HG02571 (cell line): ENCODE measurements around the gene PPP1R12B.
"Not testable (repeated sequence)": the region's sequence is repeated elsewhere in the genome, so short reads cannot be mapped to it uniquely, and the experiment has no call there.

ENCODE experiments used
- ATAC-seq: cut with Tn5 transposase; IDR thresholded peaks from one replicate; pipeline ENCODE4 v1.9.1; 2021; ENCODE audit warnings: mild to moderate bottlenecking, moderate library complexity; ENCODE audit not compliant: unreplicated experiment

The PPP1R12B gene

DNA sequence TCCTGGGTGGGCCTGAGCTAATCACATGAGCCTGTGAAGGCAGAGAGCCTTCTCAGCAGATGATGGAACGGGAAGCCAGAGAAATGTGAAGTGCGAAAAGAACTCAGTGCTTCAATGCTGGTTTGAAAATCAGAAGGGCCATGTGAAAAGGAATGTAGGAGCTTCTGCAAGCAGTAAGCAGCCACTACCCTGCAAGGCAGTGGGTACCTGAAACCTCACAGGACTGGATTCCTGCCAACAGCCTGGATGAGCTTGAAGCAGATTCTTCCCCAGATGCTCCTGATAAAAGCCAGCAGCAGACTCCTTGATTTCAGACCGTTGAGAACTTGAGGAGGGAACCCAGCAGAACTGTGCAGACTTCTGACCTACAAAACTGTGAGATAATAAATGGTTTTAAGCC lies 203.2 kb downstream of the PPP1R12B start:
- no peak for ATAC-seq

DNA sequence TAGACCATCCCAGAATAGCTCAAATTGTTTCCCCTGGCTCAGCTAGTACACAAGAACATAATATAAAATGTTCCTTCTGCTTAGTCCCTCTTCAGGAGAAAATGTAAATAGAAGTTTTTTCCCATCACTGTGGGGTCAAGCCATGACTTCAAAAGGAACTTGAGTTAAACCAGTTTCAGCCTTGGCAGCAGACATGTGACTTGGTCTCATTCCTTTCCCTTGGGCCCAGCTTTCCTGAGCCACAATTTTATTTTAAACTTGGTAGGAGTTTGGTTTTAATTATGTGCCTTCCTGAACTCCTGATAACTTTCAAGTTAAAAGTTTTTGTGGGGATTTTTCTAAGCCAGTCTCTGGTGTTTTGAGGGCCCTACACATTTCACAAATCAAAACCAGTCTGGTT lies 204.1 kb downstream of the PPP1R12B start:
- not testable (repeated sequence) for ATAC-seq

DNA sequence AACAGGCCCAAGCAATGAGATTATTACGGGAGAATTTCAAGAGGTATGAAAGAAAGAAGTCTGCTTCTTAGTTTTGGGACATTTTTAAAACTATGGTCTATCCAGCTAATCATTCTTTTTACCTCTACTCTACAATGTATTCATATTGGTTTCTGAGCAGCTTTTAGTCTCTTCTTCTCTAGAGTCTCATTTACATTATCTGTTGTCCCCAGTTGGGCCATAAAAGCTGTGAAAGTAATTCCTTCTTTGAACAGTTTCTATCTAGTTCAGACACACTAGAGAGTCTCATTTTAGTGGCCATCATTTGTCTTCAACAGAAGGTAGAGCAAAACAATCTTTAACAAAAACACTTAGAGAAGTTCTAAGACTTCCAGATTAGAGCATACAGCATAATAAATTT lies 204.6 kb downstream of the PPP1R12B start:
- ATAC-seq = not testable (repeated sequence)

DNA sequence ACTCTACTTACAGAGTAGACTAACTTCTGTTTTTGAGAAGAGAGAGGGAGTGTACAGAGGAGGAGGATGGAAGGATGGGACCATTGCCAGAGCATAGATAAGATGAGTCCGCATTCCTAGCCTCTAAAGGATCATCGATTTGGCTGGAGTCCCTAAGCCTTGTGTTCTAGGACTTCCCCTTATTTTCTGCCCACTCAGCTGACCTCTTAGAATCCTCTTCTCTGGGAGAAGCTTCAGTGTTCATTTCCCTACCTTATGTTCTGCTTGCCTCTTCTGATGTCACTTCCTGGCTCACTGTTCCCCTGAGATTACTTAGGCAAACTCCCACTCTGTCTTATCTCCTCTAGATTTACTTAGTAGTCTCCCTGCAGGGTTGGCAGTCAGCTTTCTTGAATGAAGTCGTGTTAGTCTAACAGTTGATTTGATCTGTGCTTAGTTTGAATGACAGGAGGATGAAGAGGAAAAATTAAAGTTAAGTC lies 205.1 kb downstream of the PPP1R12B start:
- no peak for ATAC-seq

DNA sequence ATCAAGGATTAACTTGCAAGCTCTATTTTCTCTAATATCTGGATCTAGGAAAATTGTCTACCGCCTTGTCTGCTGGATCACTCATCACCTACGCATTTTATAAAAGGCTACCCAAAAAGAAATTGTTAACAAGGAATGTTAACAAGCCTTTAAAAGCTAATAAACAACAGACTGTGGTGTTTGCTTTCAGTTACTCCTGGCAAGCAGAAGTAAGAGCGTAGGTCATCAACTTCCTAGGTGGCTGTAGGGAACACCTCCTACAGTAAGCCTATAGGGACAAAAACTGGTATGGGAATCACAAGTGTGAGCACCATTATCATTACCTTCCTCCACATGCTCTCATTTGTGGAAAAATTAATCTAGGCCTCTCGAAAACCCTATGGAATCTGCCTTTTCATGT lies 206.1 kb downstream of the PPP1R12B start:
- not testable (repeated sequence) for ATAC-seq

DNA sequence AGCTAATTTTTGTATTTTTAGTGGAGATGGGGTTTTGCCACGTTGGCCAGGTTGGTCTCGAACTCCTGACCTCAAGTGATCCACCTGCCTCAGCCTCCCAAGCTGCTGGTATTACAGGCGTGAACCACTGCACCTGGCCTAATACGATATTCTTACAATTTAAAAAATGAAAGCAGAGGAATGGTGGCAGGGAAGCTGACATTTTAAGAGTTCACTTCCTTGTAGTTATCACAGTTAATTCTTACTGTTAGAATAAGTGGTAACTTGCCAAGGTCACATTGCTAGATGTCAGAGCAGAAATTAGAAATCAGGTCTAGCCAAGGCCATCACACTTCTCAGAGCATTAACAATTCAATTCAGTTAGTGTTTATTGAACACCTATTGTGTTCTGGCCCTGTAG lies 207.5 kb downstream of the PPP1R12B start:
- ATAC-seq = not testable (repeated sequence)

DNA sequence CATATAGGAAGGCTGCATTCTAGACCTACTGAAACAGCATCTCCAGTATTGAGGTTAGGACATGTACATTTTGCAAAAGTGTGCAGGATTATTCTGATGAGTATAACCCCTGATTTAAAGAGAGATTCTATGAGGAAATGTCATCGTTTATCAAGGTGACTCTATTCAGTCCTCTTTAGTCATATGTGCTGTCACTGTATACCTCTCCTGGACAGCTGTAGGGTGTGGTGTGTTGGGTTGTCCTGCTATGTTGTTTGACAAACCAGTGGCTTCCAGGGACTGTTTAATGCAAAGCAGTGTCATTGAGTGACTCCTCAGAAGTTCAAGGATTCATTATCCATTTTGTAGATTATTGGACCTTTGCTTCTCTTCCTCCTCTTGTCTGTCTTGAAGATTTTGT lies 209.2 kb downstream of the PPP1R12B start:
- ATAC-seq = not testable (repeated sequence)

DNA sequence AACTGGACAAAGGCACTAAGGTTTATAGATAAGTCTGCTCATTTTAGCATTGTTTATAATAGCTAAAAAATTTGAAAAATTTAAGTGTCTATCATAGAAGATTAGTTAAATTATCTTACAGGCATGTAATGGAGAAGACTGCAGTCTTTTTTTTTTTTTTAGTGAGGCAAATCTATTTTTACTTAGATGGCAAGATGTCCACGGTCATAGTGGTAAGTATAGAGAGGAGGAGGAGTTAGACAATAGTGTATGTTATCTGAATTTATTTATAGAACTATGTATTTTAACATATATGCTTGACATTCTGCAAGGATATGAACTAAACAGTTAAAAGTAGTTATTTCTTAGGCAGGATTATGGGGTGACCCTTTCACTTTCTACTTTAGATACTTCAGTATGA lies 212.7 kb downstream of the PPP1R12B start:
- ATAC-seq = no peak

DNA sequence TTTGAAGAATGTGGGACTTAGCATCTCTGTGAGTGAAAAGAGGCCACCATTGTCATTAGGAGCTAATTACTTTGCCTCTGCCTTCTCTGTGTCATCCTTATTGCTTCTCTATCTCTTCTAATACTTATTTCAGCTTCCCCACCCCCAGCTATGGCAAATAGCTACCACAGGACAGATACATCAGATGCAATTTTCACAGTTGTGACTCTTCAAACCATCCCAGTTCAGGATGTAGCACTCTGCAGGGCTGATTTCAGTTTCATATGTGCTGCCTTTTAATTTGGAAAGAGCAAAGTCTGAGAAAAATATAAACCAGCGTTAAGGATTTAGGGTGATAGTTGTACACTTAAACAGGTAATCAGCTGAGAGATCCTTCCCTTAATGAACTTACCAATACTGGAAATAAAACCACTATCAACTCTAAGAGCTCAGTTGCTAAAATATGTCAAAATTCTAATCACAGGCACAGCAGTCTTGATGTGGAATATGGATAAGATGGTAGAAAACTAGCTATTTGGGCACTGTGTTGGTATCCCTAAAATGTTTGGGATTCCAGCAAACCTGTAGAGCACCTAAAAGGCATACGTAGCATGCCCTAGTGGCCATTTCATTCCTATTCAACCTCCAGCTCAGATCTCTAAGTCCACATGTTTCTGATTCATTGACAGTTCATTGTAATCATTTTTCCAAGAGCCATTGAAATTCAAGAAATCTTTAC lies 213.4 kb downstream of the PPP1R12B start:
- no peak for ATAC-seq

DNA sequence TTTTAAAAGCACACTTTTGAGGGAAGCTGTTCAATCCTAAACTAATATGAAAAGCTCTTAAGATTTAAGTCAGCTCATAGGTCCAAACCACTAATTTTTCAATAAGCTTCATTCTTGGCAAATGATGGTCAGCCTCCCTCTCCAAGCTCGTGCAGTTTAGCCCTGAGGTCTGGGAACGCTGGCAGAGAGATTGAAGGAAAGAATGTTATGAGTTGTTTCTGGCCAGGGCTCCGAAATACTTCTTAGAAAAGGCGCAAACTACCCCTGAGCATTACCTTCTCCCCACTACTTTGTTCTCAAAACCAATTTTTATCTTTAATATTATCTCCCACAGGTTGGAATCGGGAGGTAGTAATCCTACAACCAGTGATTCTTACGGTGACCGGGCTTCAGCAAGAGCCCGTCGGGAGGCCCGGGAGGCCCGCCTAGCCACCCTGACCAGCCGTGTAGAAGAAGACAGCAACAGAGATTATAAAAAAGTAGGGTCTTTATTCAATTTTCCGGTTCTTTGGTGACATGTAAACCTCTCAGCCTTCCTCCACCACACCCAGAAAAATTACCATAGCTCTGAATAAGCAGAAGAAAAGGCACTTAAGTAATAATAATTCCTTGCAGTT lies 214.1 kb downstream of the PPP1R12B start:
- no peak for ATAC-seq

DNA sequence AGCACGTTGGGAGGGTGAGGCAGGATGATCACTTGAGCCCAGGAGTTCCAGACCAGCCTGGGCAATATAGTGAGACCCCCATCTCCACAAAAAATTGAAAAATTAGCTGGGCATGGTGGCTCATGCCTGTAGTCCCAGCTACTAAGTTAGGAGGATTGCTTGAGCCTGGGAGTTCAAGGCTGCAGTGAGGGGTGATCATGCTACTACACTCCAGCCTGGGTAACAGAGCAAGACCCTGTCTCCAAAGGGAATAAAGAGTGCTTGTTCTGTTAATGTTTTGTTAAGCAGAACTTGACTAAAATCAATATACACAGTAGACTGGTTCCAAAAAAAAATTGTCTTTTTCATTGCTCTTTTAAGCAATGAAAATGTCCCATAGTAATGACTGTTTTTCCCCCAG lies 215.3 kb downstream of the PPP1R12B start:
- no peak for ATAC-seq

DNA sequence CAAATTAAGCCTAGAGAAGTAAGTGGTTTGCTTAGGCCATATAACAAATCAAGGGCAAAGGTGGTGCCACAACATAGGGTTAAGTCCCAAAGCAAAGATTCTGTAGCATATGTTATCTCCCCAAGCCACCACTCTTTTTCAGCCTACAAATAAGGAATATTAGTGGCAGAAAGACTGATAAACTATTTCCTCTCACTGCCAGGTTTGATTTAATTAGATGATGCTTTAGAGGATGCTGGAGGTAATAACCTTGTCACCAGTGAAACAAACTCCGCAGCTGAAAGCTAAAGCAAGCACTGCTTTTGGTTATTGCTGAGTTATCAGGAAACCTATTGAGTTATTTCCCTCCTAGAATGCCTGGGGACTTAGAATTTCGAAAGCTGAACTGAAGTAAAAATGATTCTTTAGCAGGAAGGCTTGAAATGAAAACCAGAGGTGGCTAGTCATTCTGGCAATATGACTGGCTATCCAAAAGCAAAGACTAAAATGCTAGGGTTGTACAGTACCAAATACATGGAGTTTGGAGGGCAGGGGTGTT lies 216.5 kb downstream of the PPP1R12B start:
- no peak for ATAC-seq

DNA sequence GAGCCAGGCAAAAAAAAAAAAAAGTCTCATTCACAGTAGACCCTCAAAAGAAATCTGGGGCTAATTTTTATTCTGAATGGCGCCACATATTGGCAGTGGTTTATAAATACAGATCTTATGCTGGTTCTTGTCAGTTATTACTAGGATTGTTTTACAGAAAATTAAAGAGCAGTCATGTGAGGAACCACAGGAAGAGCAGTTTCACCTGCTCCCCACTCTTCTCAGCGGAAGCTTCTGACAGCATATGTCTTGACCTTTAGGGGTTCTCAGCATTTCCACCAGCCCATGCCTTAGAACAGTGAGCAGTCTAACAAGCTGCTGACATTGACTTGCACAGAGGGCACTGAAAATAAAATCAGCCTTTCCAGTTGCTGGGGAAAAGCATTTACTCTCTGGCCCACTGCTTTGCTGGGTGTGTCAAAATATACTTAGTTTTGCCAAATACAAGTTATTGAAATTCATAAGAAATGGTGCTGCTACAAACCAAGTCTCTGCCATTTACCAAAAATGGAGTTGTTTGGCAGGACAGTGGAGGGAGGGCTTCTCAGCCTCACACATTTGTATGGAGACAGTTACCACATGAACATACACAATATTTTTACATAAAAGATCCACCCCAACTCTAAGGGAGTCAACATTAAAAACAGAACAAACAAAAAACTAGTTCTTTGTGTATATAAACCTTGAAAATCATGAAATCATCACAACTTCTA lies 217.5 kb downstream of the PPP1R12B start:
- ATAC-seq = peak; percentile 65

DNA sequence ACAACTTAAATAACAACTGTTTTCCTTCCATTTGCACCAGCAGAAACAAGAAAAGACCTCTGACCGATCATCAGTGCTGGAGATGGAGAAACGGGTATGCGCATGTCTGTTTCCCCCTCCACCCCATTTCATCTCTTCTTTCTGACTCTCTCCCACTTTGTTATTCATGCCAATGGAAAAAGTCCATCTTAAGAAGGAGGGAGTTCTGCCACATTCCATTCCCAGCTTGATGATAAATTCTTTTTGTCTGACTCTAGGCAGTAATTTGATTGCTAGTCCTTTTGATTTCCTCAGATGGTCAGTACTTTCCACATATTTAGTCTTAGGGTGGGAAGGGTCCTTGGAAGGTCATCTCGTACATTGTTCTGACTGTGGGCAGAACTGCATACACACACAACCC lies 219.2 kb downstream of the PPP1R12B start:
- ATAC-seq = no peak

DNA sequence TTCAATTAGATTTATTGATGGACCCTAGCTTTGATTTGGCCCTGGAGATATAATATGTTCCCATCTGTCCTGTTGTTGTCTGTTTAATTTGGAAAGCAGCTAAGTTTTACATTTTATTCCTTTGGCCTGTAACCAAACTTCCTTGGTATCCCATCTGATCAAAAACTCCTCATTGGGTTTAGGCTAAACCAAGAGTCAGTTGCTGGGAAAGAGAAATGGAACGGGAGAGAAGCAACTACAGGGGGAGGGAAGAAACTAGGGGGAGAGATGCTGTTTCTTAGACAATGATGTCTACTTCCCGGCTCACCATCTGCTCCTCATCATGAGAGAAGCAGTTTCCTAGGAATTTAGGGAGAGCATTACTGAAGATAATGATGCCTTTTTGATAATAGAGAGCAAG lies 219.9 kb downstream of the PPP1R12B start:
- no peak for ATAC-seq

DNA sequence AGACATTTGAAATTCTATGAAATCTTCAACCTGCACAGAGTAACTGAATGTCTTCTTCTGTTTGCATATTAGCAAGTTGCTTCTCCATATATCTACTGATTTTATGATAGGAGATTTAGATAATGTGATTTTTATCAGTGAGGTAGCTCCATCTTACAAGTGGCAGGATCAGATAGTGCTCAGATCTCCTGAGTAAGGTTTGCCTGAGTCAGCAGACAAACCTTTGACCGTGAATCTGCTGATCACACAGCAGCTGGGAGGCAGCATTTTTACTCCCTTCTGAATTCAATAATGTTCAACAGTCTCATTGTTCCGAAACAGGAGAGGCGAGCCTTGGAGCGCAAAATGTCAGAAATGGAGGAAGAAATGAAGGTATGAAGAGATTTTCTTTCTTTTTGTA lies 220.3 kb downstream of the PPP1R12B start:
- no peak for ATAC-seq

DNA sequence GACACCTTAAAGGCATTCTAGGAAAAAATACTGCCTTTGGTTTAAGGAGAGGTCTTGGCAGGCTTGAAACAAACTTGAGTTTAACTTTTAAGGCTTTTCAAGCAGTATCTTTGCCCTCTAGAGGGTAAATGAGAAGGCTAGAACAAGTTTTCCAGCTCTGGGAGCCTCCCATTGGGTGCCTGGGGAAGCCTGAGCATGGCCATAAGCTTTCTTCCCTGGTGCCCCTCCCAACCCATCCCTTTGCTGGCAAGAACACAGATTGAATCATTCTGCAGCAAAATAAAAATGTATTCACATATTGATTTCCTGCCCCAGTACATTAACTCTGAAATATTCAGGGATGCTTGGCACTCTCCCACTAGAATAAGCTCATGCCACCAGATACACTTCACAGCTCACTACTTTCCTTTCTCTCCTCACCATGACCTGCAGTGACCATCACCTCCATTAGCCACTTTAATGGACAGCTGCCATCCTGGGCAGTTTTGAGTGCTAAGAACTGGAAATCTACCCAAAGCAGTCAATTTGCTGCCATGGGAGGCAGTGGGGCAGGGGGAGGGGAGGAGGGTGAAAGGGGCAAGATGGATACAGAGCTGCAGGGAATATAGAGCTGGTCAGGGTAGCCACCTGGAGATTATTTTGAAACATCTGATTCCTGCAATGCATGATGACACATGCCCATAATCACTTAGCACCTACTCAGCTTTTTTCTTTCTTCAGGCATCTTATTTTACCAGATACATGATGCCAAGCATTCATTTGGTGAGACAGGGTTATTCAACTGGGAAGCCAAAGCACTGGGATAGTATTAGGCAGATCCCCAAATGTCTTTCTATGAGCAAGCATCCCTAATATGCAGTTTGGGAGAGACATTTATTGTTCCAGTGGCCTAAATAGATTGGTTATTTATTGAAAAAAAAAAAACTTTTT lies 221.2 kb downstream of the PPP1R12B start:
- no peak for ATAC-seq

DNA sequence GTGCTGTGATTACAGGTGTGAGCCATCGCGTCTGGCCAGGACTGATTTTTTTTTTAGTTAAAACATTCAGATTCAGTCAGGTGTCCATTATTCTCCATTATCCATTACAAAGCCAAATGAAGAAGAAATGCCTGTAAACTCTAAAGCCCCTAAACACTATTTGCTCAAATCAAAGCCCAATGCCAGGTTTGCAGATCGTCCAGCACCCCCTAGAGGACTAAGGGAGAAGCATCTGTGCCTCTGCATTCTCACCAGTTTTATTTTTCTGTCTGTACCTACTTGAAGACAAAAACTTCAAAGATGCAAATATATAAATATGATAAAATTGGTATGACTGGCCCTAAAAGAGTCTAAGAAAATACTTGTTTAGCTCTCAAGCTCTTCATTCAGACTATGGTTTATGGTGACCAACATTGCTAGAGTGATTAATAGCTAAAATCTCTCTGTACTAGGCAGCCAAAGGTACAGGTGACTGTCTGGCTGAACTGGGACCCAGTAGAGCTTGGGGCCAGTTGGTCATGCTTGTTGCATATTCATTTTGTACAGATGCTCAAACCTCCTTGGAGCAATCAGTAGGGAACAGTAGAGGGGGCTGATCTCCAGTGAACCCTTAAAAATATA lies 223.3 kb downstream of the PPP1R12B start:
- no peak for ATAC-seq

DNA sequence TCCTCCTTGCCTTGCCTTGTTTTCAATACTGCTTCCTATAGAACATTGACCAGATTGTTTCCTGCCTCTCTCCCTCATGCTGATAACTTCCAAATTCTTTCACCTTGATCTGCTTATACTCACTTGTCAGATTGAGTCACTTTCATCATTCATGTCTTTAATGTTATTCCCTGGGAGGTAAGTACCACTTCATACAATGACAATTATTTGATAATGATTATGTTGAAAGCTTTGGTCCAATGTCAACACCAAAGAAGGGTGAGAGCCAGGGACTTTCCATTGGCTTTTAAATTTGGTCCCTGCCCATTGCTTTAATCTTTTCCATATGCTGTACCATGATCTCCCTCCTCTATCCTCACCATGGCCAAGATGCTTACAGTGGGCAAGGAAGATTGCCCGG lies 224.4 kb downstream of the PPP1R12B start:
- no peak for ATAC-seq
